ENCODE results near the gene MRPS18A. TPM values are rescaled to one million over a fixed set of nuclear protein-coding genes. Genes with fewer than 3 reads are reported as not detected.
"Not testable (repeated sequence)": the region's sequence is repeated elsewhere in the genome, so short reads cannot be mapped to it uniquely, and the experiment has no call there.

Gene MRPS18A
- total RNA-seq, 2 experiments from 2014 or later, result 45.4 to 52.9 TPM

- ChIA-PET CTCF (interaction anchor here (3.0 kb wide), 1 partner anchor 9 kb away, joined by 15 read pairs; no protein-coding TSS in a partner anchor), POLR2A (no interaction called here)
- Mint-ChIP-seq H3K4me1 (ENCODE audit: low read depth) (peaks cover 8% of the 10 kb centered on the region), H3K27me3 (no peaks in the 10 kb centered on the region), H3K4me3 (no peak overlapping the region), H3K9me3 (peaks cover 1% of the 10 kb centered on the region), H3K36me3 (ENCODE audit: low read depth) (no peaks in the 10 kb centered on the region), H3K27ac (no peak overlapping the region)
- no peak for ATAC-seq
- intact Hi-C loops (cut with micrococcal nuclease), result no loop called here
- TF ChIP-seq CTCF (IDR thresholded peaks at IDR 0.05), result no peak
- DNase-seq, result no peak
These were observed 29.4 kb downstream of the MRPS18A start for GRCh38 chr6:43658161-43658560.

GRCh38 chr6:43657221-43657802 lies 30.3 kb downstream of the MRPS18A start:
- no peak overlapping the region for H3K4me3 Mint-ChIP-seq
- H3K36me3 Mint-ChIP-seq (ENCODE audit: low read depth), result no peaks in the 10 kb centered on the region
- intact Hi-C loops (cut with micrococcal nuclease), result no loop called here
- no peaks in the 10 kb centered on the region for H3K27me3 Mint-ChIP-seq
- no peak for TF ChIP-seq CTCF (IDR thresholded peaks at IDR 0.05)
- H3K4me1 Mint-ChIP-seq (ENCODE audit: low read depth), result peaks cover 4% of the 10 kb centered on the region
- ChIA-PET POLR2A (no interaction called here), CTCF (interaction anchor here (1.2 to 3.0 kb wide), 3 partner anchors 10 to 67 kb away, joined by 3 to 15 read pairs (median 3); partner anchors contain the start of gene MRPS18A)
- ATAC-seq (no peak), DNase-seq (no peak)
- H3K9me3 Mint-ChIP-seq, result peaks cover 1% of the 10 kb centered on the region
- H3K27ac Mint-ChIP-seq, result no peak overlapping the region

GRCh38 chr6:43652822-43653221 lies 34.8 kb downstream of the MRPS18A start:
- H3K27me3 Mint-ChIP-seq; H3K9me3 Mint-ChIP-seq; H3K27ac Mint-ChIP-seq; H3K36me3 Mint-ChIP-seq (ENCODE audit: low read depth); H3K4me1 Mint-ChIP-seq (ENCODE audit: low read depth); POLR2A ChIA-PET; H3K4me3 Mint-ChIP-seq; DNase-seq; intact Hi-C loops (cut with micrococcal nuclease); ATAC-seq: not testable (repeated sequence)
- CTCF ChIA-PET, result interaction anchor here (1.0 to 2.1 kb wide), 4 partner anchors 13 to 121 kb away, joined by 3 to 11 read pairs (median 3); no protein-coding TSS in a partner anchor

- POLR2A ChIA-PET, result interaction anchor here (4.0 kb wide), 1 partner anchor 12 kb away, joined by 15 read pairs; the partner anchor contains the start of gene MAD2L1BP
- H3K36me3 Mint-ChIP-seq (ENCODE audit: low read depth), result no peaks in the 10 kb centered on the region
- intact Hi-C loops (cut with micrococcal nuclease), result no loop called here
- H3K9me3 Mint-ChIP-seq, result no peaks in the 10 kb centered on the region
- no peak overlapping the region for H3K27ac Mint-ChIP-seq
- no peaks in the 10 kb centered on the region for H3K27me3 Mint-ChIP-seq
- no peak for TF ChIP-seq CTCF (IDR thresholded peaks at IDR 0.05)
- CTCF ChIA-PET, result interaction anchor here (1.6 to 5.5 kb wide), 3 partner anchors 12 to 18 kb away, joined by 3 to 38 read pairs (median 4); partner anchors contain the start of gene MAD2L1BP
- no peak overlapping the region for H3K4me3 Mint-ChIP-seq
- peaks cover 5% of the 10 kb centered on the region for H3K4me1 Mint-ChIP-seq (ENCODE audit: low read depth)
- ATAC-seq (no peak), DNase-seq (no peak)
These were observed 39.3 kb downstream of the MRPS18A start for GRCh38 chr6:43648248-43648647.

GRCh38 chr6:43647613-43648012 lies 40.0 kb downstream of the MRPS18A start:
- no peak overlapping the region for H3K4me3 Mint-ChIP-seq
- POLR2A ChIA-PET, result interaction anchor here (0.7 to 4.0 kb wide), 2 partner anchors 12 to 137 kb away, joined by 3 to 15 read pairs; partner anchors contain the start of gene MAD2L1BP
- no peak overlapping the region for H3K27ac Mint-ChIP-seq
- ATAC-seq, result no peak
- H3K4me1 Mint-ChIP-seq (ENCODE audit: low read depth), result peaks cover 5% of the 10 kb centered on the region
- no peaks in the 10 kb centered on the region for H3K36me3 Mint-ChIP-seq (ENCODE audit: low read depth)
- no peaks in the 10 kb centered on the region for H3K9me3 Mint-ChIP-seq
- intact Hi-C loops (cut with micrococcal nuclease), result no loop called here
- no peaks in the 10 kb centered on the region for H3K27me3 Mint-ChIP-seq
- CTCF ChIA-PET, result interaction anchor here (1.1 to 5.5 kb wide), 4 partner anchors 11 to 123 kb away, joined by 3 to 38 read pairs (median 4); partner anchors contain the start of genes MAD2L1BP and VEGFA
- no peak for TF ChIP-seq CTCF (IDR thresholded peaks at IDR 0.05)
- DNase-seq, result no peak

Measured in activated CD8-positive, alpha-beta T cell treated with anti-CD3 and anti-CD28 coated beads for 36 hours (primary cell).